RKO (cell line): ENCODE measurements around the gene PRSS12.
"Not testable (repeated sequence)": the region's sequence is repeated elsewhere in the genome, so short reads cannot be mapped to it uniquely, and the experiment has no call there.

Source experiments
- DNase-seq: peaks from one replicate; pipeline ENCODE4 v3.0.0-alpha.2; 2016; ENCODE audit warnings: low spot score

The PRSS12 gene, protein sequence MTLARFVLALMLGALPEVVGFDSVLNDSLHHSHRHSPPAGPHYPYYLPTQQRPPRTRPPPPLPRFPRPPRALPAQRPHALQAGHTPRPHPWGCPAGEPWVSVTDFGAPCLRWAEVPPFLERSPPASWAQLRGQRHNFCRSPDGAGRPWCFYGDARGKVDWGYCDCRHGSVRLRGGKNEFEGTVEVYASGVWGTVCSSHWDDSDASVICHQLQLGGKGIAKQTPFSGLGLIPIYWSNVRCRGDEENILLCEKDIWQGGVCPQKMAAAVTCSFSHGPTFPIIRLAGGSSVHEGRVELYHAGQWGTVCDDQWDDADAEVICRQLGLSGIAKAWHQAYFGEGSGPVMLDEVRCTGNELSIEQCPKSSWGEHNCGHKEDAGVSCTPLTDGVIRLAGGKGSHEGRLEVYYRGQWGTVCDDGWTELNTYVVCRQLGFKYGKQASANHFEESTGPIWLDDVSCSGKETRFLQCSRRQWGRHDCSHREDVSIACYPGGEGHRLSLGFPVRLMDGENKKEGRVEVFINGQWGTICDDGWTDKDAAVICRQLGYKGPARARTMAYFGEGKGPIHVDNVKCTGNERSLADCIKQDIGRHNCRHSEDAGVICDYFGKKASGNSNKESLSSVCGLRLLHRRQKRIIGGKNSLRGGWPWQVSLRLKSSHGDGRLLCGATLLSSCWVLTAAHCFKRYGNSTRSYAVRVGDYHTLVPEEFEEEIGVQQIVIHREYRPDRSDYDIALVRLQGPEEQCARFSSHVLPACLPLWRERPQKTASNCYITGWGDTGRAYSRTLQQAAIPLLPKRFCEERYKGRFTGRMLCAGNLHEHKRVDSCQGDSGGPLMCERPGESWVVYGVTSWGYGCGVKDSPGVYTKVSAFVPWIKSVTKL

DNA sequence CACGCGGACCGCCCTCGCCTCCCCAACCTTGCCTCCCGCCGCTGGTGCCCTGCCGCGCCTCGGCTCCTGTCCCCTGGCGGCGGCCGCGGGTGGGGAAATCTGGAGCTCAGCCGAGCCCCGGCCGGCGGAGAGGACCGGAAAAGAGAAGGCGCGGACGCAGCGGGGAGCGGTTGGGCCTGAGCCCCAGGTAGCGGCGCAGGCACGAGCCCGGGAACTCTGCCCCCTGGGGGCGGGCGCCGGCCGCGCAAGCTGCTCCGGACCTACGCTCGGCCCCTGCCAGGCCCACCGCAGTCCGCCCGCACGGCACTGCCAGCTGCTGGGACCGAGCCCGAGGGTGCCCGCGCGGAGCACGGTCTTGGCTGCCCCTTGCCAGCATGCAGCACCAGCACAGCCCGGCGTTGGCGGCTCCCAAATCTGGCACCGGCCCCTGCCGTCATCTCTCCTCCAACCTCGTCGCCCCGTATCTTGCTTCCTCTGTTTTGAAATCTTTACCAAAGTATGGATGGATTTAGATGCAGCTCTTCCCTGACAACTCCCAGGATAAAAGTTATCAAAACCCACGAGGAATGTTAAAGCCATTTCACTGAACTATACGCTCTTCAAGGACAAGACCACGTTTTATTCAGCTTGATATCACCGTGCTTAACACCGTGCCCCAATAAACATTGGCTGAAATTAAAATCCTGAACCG lies at the start of gene PRSS12:
TSS of gene PRSS12 (minus strand) at position 161 of the 691 bp plus-strand sequence. CDS start 283 bp downstream, outside the sequence.
- peak; percentile 83 for DNase-seq

DNA sequence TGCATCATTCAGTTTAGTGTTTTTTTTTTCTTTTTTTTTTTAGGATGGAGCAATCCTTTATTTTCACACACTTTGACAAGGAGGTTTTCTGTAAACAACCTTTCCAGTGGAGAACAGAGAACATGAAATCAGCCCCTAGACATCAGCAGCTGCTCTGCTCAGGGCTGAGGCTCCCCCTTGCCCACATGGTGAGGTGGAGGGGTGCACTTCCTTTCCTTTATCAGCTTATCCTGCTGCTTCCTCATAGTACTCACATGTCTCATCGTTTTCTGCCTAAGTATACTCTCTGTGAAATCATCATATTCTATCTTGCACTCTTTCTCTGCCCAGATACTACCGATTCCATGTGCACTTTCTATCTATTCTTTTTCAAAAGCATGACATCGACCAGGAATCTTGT lies 47.6 kb upstream of the PRSS12 start:
- no peak for DNase-seq

DNA sequence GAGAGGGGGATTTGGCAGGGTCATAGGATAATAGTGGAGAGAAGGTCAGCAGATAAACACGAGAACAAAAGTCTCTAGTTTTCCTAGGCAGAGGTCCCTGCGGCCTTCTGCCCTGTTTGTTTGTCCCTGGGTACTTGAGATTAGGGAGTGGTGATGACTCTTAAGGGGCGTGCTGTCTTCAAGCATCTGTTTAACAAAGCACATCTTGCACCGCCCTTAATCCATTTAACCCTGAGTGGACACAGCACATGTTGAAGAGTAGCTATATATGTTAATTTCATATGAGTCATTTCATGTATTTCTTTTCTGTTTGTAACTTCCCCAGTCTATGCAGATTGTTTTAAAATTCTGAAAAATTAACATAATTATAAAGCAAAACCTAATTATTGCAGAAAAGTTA lies 47.1 kb upstream of the PRSS12 start:
- not testable (repeated sequence) for DNase-seq

DNA sequence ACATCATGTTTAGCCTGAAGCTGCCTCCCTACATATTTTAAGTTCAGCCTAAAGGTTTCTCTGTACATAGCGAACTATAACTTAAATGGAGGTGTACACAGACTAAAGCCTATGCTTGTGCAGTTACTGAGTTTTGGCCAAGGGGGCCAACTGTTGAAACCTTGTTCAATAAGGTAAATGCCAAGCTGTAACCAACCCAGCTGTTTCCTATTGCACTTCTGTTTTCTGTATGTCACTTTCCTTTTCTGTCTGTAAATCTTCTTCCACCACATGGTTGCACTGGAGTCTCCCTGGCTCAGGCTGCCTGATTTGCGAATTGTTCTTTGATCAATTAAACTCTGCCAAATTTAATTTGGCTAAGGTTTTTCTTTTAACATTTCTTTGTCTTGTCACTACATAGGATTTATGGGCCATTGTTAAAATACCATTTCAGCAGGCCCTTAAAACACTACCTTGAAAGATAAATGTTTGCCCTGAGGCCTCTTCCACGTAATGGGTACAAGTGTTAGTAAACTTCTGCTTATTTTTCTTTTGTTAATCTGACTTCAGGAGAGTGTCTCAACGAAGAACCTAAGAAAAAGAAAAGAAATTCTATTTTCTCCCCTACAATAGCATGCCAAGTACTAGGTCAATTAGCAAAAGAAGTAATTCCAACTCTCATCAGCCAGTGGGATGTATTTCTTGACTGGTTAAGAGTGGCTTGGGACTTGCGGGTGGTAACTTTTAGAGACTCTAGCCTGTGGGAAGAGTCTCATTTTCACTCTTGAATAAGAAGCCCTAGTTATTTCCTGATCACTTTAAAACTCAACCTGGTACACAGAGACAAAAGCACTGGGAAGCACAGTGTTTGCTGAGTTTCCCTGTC lies 45.7 kb upstream of the PRSS12 start:
- no peak for DNase-seq

DNA sequence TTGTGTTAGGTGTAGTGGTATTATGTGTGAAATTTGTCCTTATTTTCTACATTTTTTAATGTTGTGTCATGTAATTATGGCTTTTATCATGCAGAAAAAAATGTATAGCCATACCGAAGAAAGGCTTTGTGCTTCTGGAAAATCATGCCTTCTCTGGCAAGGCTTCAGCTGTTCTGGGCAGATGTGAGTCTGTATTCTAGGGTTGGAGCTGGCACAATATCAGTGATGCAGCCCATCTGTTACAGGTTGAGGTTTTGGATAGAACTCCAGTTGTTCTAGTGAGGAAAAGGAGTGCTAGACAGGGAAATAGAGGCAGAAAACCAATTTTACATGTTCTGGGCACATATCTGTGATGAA lies 44.8 kb upstream of the PRSS12 start:
- no peak for DNase-seq

DNA sequence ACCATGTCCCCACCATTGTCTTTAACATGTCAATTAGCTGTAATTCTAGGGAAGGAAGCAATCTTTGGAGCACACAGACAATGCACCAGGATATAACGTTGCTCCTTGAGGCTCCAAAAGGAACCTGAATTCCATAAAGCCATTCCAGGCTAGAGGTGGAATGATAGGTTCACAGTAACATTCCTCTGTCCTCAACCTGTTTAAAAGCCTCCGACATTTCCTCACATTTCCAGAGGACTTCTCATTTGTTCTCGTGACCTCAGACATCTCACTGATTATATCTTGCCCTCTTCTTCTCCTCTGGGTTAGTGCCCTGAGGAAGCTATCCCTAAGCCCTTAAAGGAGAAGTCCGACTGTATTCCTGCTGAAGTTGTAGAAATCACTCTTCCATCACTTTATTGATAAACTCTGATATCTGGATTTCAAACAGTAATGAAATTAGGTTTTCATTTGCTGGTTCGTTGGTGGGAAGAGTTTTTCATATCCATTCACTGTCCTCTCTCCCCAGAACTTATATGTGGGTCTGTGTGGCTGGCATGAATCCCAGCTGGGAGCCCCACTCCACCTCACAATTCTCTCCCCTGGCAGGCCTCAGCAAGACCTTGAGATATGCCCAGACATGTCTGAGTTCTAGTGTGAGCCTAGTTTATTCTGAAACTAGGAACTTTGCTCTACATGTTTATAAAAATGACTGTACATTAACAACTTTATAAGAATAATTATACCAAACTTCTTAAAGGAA lies 44.2 kb upstream of the PRSS12 start:
- DNase-seq: no peak

DNA sequence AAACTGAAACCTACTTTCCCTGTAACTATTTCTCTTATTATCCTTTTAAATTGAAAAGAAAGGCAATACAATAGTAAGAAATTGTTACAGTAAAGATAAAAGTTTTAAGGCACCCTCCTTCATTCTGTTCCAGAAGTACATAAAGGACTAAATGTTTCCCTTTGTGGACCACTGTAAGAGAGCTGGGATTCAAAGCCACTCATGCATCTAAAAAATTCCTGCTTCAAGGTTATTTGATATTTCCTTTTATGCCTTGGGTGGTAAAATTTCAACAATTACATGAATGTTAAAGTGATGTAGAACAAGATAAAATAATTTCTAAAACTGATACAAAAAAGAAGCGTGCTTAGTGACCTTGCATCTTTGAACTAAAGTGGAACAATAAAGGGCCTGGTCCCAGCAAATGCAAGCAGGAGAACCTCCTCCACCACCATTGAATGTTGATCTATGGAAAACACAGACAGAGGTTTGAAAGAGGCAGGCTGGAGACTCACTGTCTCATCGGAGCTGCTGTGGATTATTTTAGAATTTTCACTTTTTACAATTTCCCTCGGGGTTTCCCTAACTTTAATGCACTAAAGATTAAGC lies 42.3 kb upstream of the PRSS12 start:
- no peak for DNase-seq

DNA sequence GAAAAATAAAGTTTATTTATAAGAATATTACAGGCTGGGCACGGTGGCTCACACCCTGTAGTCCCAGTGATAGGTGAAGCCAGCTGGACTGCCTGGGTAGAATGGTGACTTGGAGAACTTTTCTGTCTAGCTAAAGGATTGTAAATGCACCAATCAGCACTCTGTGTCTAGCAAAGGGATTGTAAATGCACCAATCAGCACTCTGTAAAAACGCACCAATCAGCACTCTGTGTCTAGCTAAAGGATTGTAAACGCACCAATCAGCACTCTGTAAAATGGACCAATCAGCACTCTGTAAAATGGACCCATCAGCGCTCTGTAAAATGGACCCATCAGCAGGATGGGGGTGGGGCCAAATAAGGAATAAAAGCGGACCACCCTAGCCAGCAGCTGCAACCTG lies 39.7 kb upstream of the PRSS12 start:
- not testable (repeated sequence) for DNase-seq

DNA sequence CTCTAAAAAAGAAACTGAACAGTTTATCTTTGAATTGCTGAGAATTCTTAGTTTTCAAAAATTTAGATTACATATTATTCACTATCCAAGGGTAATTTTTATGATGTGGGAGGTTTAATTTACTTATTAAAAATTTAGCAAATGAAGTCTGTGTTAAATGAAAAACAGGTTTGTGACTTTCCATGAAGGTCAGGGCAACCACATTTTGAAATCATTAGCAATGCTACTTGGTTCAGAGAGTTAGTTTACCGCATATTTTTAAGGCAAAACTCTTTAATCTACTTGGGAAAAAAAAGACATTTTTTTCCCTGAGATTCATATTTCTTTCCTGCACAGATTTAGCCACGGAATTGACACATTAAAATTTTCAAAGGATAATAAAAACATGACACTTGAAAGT lies 37.3 kb upstream of the PRSS12 start:
- no peak for DNase-seq

DNA sequence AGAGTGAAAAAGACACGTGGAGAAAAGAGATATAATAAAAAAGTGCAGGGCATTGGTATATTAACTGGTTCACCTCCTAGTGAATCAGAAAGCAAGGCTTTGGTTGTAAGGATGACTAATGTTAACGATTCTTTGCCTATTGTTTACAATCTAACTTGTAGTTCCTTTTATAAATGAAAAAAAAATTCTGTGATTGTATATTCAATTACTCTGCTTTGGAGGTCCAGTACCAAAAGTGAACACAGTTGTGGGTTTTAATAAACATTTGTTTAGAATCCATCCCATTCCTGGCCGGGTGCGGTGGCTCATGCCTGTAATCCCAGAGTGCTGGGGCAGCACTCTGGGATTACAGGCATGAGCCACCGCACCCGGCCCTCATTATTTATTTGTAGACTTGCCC lies 36.9 kb upstream of the PRSS12 start:
- DNase-seq: no peak

DNA sequence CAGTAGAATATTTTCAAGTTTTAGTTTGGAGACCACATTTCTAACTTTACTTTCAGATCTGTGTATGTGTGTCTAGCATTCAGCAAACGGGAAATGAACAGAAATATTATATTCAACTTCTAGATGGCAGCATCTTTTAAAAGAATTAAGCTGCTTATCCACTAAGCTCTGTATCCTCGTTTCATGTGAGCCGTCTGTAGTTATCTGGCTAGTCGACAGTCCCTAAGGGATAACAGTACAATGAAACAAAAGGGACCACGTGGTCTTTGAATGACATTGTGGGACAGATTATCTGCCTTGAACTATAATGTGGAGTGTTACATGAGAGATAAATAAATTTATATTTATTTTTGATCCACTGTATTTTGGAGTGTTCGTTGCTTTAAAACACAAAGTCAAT lies 35.8 kb upstream of the PRSS12 start:
- DNase-seq: no peak

DNA sequence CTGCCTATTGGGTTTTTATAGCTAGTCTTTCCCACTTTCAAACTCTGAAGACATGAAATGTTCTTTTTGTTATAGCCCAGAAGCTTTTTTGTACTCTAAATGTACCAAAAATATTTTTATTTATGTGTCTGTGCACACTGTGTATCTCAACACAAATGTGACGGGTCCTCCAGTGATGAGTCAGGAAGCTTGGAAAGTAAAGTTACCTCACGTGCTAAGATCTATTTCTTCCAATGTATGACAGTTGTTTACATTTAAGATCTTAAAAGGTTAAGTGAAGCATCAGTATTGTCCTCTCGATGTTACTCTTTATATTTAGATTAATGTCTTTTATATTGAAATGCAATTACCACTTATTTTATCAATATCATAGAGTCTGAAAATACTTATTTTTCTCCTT lies 29.1 kb upstream of the PRSS12 start:
- DNase-seq: no peak

DNA sequence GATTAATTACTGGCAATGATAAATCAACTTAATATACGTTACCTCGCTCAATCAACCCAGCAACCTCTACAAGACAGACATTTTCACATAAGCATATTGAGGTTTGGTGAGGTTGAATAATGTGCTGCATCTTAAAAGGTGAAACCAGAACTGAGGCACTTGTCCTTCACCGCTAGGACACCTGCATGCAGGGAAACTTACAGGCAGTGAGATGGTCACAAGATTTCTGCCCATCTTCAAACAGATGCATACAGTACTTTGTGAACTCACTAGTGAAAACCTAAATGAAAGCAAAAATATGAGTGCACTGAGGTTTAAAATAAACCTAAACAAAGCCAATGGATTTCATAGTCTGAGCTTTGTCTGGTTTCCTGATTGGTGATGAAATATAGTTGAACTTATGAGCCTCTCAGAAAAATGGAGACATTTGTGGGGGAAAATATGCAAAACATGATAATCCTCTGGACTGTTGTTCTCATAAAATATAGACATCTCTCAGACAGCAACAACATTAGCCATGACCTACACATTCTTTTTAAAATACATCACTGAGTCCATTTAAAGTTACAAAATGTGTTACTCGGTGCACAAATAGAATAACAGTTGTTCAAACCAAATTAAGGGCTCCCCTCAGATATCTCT lies 20.9 kb upstream of the PRSS12 start:
- no peak for DNase-seq

DNA sequence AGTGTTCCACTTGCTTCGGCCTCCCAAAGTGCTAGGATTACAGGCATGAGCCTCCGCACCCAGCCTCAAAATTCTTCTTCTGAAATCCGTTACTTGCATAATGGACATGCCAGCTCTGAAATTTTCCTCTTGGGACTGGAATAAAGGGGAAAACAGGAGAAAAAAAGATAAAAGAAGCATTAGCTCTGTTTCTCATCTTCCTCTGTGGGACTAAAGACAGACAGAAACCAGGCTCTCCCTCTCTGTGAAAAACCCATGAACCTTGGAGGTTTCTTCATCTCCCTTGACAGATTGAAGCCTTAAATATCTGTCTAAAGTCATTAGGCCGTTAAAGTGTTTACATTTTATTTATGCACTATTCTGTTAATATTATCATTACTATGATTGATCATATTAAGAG lies 19.4 kb upstream of the PRSS12 start:
- DNase-seq: no peak

DNA sequence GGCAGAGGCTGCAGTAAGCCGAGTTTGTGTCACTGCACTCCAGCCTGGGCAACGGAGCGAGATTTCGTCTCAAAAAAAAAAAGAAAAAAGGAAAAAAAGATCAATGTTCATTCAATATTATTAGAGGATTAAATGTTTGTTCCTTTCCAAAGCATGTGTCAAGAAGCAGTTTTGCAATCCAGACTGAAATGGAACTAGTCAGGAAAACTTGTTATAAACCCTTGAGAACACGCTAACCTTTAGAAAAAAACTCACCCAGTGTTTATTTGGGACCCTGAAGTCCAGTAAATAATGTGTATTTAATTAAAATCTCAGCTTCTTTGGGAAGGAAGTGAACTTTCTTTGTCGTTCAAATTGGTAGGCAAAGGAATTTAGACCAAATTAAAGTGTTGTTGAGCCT lies 16.4 kb upstream of the PRSS12 start:
- DNase-seq: no peak

DNA sequence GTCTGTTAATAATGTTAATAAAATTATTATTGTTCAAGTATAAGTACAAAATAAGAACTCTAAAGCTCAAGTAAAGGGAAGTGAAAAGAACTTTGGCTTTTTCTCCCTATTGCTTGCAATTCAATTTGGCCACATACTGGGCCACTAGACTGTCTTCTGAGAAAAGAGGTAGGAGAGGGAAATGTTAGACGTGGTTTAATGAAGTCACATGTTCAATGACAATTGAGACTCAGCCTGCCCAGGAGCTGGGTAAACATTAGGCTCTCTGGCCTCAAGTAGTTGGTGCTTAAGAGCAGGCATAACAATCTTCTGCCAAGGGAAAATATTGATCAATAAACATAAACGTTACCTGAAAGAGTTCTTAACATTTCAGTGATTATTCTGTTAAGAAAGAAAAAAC lies 15.1 kb upstream of the PRSS12 start:
- DNase-seq: no peak

DNA sequence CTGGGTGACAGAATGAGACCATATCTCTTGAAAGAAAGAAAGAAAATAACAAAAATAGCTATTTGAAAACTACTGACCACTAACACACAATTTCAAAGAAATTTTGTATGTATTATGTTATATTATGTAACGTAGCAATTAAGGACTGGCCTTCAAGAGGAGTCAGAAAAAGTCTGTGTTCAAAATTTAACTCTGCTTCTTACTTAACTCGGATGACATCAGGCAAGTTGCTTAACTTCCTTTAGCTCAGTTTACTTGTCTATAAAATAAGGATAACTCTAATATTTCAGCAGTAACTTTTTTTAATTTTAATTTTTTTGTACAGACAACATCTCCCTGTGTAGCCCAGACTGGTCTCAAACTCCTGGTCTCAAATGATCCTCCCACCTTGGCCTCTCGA lies 14.6 kb upstream of the PRSS12 start:
- DNase-seq: no peak

DNA sequence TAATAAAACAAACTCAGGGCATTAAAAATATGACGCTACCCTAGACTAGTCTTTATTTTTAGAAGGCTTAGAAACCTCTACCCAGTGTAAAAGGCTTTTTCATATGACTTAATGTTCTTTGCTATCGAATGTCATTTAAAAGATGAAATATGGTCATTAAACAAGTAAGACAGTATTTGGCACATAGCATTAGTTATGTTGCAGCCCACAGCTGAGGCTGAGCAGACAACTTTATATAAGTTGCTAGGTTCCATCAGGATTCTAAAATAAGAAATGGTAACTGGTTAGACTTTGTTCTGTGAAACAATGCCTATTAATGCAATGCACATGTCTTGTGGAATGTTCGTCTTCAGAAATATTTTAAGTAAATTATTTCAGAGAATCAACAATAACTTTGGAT lies 10.4 kb upstream of the PRSS12 start:
- no peak for DNase-seq

DNA sequence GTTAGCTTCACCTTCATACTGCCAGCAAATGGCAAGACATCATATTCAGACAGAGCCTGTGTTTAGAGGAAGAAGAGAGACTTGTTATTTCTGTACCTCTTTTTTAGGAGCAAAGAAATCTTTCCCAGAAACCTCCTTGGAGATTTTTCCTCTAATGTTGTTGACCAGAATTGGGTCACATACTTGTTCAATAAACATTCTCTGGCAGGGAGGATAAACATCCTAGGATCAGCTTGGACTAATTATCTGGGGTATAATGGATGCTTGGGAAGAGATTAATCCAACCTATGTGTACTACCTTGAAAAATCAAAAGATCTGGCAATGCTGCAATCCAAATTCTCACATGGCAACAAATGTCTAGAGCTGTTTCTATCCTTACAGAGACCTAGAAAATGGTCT lies 8.4 kb upstream of the PRSS12 start:
- no peak for DNase-seq

DNA sequence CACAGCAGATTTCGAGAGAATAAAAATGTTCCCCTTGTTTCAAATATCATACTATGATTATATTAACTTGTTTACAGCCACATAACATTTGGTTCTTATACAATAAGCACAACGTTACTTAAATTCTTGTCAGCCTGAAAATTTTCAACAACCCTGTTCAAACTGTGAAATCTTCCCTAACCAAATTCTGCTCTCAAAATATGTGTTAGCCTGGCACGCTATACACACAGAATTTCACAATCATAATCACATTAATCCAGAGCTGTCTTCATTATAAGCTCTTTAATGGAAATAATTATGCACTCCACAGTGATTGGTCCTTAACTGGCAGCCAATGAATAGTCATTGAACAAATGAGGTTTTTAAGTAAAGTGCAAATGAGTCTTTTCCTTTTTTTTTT lies 7.3 kb upstream of the PRSS12 start:
- DNase-seq: no peak
